ENCODE measurements around the gene TFAP2E. TPM values are rescaled to one million over a fixed set of nuclear protein-coding genes. Genes with fewer than 3 reads are reported as not detected.

Gene TFAP2E
- total RNA-seq, 2 donors from 2014 or later, result 0.67 to 1.1 TPM

- no peak for DNase-seq
- Histone ChIP-seq H3K27me3 (no peaks in the 10 kb centered on the region), H3K4me3 (no peak overlapping the region), H3K36me3 (peaks cover 16% of the 10 kb centered on the region), H3K4me1 (no peaks in the 10 kb centered on the region), H3K9me3 (no peaks in the 10 kb centered on the region), H3K9ac (ENCODE audit: low read depth in 2 of 2, low read length in 2 of 2) (no peak overlapping the region), H3K27ac (no peak overlapping the region)
- TF ChIP-seq CTCF (IDR thresholded peaks at IDR 0.05), result no peak
- intact Hi-C loops (cut with DNase I), result no loop called here
Measured at GRCh38 chr1:35633547-35633946, 60.4 kb downstream of the TFAP2E start.

DNA sequence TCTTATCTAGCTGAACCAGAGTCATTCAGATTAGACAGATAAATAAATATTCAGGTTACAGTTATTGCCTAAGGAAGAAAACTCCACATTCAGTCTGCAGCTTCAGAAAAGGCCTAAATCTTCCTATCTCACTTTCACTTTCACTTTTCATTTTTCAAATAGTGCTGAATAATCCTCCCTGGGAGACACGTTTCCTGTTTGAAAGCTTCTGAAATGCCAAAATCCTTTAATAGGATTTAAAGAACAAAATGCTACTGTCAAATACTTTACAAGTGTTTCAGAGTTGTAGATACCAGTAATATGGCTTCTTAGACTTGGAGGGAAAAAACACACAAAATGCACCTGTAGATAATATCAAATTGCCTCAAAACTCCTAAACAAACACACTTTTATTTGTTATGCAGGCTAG lies 64.3 kb downstream of the TFAP2E start:
- H3K27ac ChIP-seq, result peak overlapping the region; percentile 53
- peaks cover 7% of the 10 kb centered on the region for H3K4me1 ChIP-seq
- H3K9me3 ChIP-seq, result no peaks in the 10 kb centered on the region
- H3K4me3 ChIP-seq, result peak overlapping the region; percentile 5
- H3K27me3 ChIP-seq, result no peaks in the 10 kb centered on the region
- TF ChIP-seq CTCF (IDR thresholded peaks at IDR 0.05), result no peak
- no peak for DNase-seq
- intact Hi-C loops (cut with DNase I), result no loop called here
- H3K9ac ChIP-seq (ENCODE audit: low read depth in 2 of 2, low read length in 2 of 2), result peak overlapping the region in 1 of 2 donors; percentile 58
- H3K36me3 ChIP-seq, result peaks cover 7% of the 10 kb centered on the region

GRCh38 chr1:35640380-35641232 lies 67.5 kb downstream of the TFAP2E start:
- peak overlapping the region; percentile 97 for H3K4me3 ChIP-seq
- H3K27me3 ChIP-seq, result no peaks in the 10 kb centered on the region
- peak overlapping the region; percentile 97 for H3K27ac ChIP-seq
- intact Hi-C loops (cut with DNase I), result no loop called here
- peak overlapping the region; percentile 85 to 91 for H3K9ac ChIP-seq (ENCODE audit: low read depth in 2 of 2, low read length in 2 of 2)
- no peaks in the 10 kb centered on the region for H3K9me3 ChIP-seq
- H3K4me1 ChIP-seq, result peaks cover 7% of the 10 kb centered on the region
- no peak for TF ChIP-seq CTCF (IDR thresholded peaks at IDR 0.05)
- no peaks in the 10 kb centered on the region for H3K36me3 ChIP-seq
- no peak for DNase-seq

GRCh38 chr1:35641233-35641866 lies 68.2 kb downstream of the TFAP2E start, which contains the start of gene PSMB2:
Gene PSMB2 (minus strand): TSS chr1:35641526. CDS start chr1:35641432, 94 bp downstream.
- peak within 1 kb of the TSS; percentile 85 to 91 for H3K9ac ChIP-seq (ENCODE audit: low read depth in 2 of 2, low read length in 2 of 2)
- peak; percentile 98 for DNase-seq
- peak within 1 kb of the TSS; percentile 97 for H3K4me3 ChIP-seq
- intact Hi-C loops (cut with DNase I), result no loop called here
- no peak for TF ChIP-seq CTCF (IDR thresholded peaks at IDR 0.05)
- no peaks in the 10 kb centered on the region for H3K9me3 ChIP-seq
- peak within 1 kb of the TSS; percentile 97 for H3K27ac ChIP-seq
- no peaks in the 10 kb centered on the region for H3K36me3 ChIP-seq
- no peaks in the 10 kb centered on the region for H3K27me3 ChIP-seq
- peaks cover 7% of the 10 kb centered on the region for H3K4me1 ChIP-seq

DNA sequence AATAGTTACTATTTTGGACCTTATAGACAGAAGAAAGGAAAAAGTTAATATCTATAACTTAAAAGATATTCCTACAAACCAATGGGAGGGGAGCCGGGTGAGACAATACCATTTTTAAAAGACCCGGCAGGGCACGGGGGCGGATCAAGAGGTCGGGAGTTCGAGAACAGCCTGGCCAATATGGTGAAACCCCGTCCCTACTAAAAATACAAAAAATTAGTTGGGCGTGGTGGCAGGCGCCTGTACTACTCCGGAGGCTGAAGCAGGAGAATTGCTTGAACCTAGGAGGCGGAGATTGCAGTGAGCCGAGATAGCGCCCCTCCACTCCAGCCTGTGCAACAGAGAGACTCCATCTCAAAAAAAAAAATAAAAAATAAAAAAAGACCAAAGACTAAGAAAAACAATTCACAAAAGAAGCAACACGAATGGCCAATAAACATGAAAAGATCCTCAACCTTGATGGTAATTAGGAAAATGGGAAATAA lies 69.4 kb downstream of the TFAP2E start:
- no peaks in the 10 kb centered on the region for H3K9me3 ChIP-seq
- no peak for TF ChIP-seq CTCF (IDR thresholded peaks at IDR 0.05)
- DNase-seq, result peak; percentile 22
- H3K36me3 ChIP-seq, result no peaks in the 10 kb centered on the region
- peak overlapping the region; percentile 97 for H3K4me3 ChIP-seq
- intact Hi-C loops (cut with DNase I), result no loop called here
- H3K27me3 ChIP-seq, result no peaks in the 10 kb centered on the region
- no peak overlapping the region for H3K9ac ChIP-seq (ENCODE audit: low read depth in 2 of 2, low read length in 2 of 2)
- H3K4me1 ChIP-seq, result peaks cover 7% of the 10 kb centered on the region
- peak overlapping the region; percentile 97 for H3K27ac ChIP-seq
